ENCODE measurements around the gene INPP5J. TPM values are rescaled to one million over a fixed set of nuclear protein-coding genes. Genes with fewer than 3 reads are reported as not detected.
A peak's percentile ranks its signal among the peaks of the same experiment; 100 is the strongest.
"Not testable (repeated sequence)": the region's sequence is repeated elsewhere in the genome, so short reads cannot be mapped to it uniquely, and the experiment has no call there.

The INPP5J gene
- total RNA-seq = 0.20 and 0.25 TPM in 2 replicates

- no peak for DNase-seq (ENCODE audit: low read depth, low spot score)
Observed at GRCh38 chr22:31122532-31123291, at the start of gene INPP5J. Gene INPP5J (plus strand): TSS chr22:31122966. CDS start chr22:31123015, 49 bp downstream.

- DNase-seq (ENCODE audit: low read depth, low spot score) = not testable (repeated sequence)
Observed at GRCh38 chr22:31073125-31073524, 49.6 kb upstream of the INPP5J start.

GRCh38 chr22:31073545-31074145, 49.1 kb upstream of the INPP5J start:
- not testable (repeated sequence) for DNase-seq (ENCODE audit: low read depth, low spot score)

GRCh38 chr22:31075961-31076360, 46.8 kb upstream of the INPP5J start:
- DNase-seq (ENCODE audit: low read depth, low spot score) = no peak

- DNase-seq (ENCODE audit: low read depth, low spot score) = no peak
Observed at GRCh38 chr22:31077681-31078080, 45.1 kb upstream of the INPP5J start.

GRCh38 chr22:31078389-31078788, 44.4 kb upstream of the INPP5J start:
- DNase-seq (ENCODE audit: low read depth, low spot score) = not testable (repeated sequence)

- no peak for DNase-seq (ENCODE audit: low read depth, low spot score)
Observed at GRCh38 chr22:31079095-31079642, 43.6 kb upstream of the INPP5J start.

- no peak for DNase-seq (ENCODE audit: low read depth, low spot score)
Observed at GRCh38 chr22:31080164-31080847, 42.5 kb upstream of the INPP5J start.

GRCh38 chr22:31080848-31081649, 41.7 kb upstream of the INPP5J start, which contains the start of gene SMTN:
Gene SMTN (plus strand): TSS chr22:31081318. CDS start chr22:31083259, 1,941 bp downstream.
- DNase-seq (ENCODE audit: low read depth, low spot score) = peak; percentile 63

GRCh38 chr22:31081963-31082605, 40.7 kb upstream of the INPP5J start:
- no peak for DNase-seq (ENCODE audit: low read depth, low spot score)

GRCh38 chr22:31082606-31083376, 40.0 kb upstream of the INPP5J start:
- DNase-seq (ENCODE audit: low read depth, low spot score) = no peak

GRCh38 chr22:31083377-31083768, 39.4 kb upstream of the INPP5J start:
- DNase-seq (ENCODE audit: low read depth, low spot score) = no peak

GRCh38 chr22:31083923-31084810, 38.6 kb upstream of the INPP5J start:
- no peak for DNase-seq (ENCODE audit: low read depth, low spot score)

- no peak for DNase-seq (ENCODE audit: low read depth, low spot score)
Observed at GRCh38 chr22:31084811-31085492, 37.8 kb upstream of the INPP5J start.

GRCh38 chr22:31085493-31085824, 37.3 kb upstream of the INPP5J start:
- DNase-seq (ENCODE audit: low read depth, low spot score) = no peak

- no peak for DNase-seq (ENCODE audit: low read depth, low spot score)
Observed at GRCh38 chr22:31085928-31086327, 36.8 kb upstream of the INPP5J start.

GRCh38 chr22:31086703-31087330, 35.9 kb upstream of the INPP5J start:
- DNase-seq (ENCODE audit: low read depth, low spot score) = no peak

- no peak for DNase-seq (ENCODE audit: low read depth, low spot score)
Observed at GRCh38 chr22:31087744-31088215, 35.0 kb upstream of the INPP5J start.
